ENCODE data around the gene CDH8.

GRCh38 chr16:62019851-62020250 is 16.4 kb downstream of the CDH8 start:
- TF ChIP-seq EP300 (IDR thresholded peaks at IDR 0.05) = no peak
- TF ChIP-seq CTCF (IDR thresholded peaks at IDR 0.05) = no peak
